Naive thymus-derived CD8-positive, alpha-beta T cell (primary cell): ENCODE results near the gene RANBP1. TPM values are rescaled to one million over a fixed set of nuclear protein-coding genes. Genes with fewer than 3 reads are reported as not detected.

Experiments used
- ATAC-seq, 2 donors: fragments of 150-1000 bp; cut with Tn5 transposase in 1 of 2; sonication (Bioruptor Pico), chemical (Tn5 transposase) in 1 of 2; 1 replicate in 1 of 2; 2 replicates in 1 of 2; pipeline ENCODE4 v1.10.0; 2021; ENCODE audit warnings: mild to moderate bottlenecking in 2 of 2, moderate library complexity in 2 of 2
- POLR2A ChIA-PET: fragments of 350-600 bp; sonication (Branson Sonifier 250); formaldehyde crosslinking; loops from one replicate; lab custom pipeline; 2021; ENCODE audit warnings: antibody characterized with exemption; lab: Charles Lee
- DNase-seq, 10 donors: peaks; one replicate each; pipeline versions ENCODE4 v3.0.0 to v3.0.0-alpha.2; 2020 to 2022
- H3K27ac Mint-ChIP-seq, 10 donors: one replicate each; pipeline ENCODE4 v1.8.0; 2020 to 2022; ENCODE audit warnings: mild to moderate bottlenecking in 10 of 10, mixed read lengths in 10 of 10, moderate library complexity in 4 of 10, inconsistent platforms in 1 of 10
- H3K27me3 Mint-ChIP-seq, 5 donors: one replicate each; pipeline ENCODE4 v1.8.0; 2021 to 2022; ENCODE audit warnings: mixed read lengths in 5 of 5
- H3K36me3 Mint-ChIP-seq, 3 donors: one replicate each; pipeline ENCODE4 v1.8.0; 2020 to 2022; ENCODE audit warnings: mixed read lengths in 3 of 3, mild to moderate bottlenecking in 2 of 3, inconsistent platforms in 1 of 3
- H3K4me1 Mint-ChIP-seq, 4 donors: one replicate each; pipeline ENCODE4 v1.8.0; 2021 to 2022; ENCODE audit warnings: mixed read lengths in 4 of 4
- H3K4me3 Mint-ChIP-seq, 10 donors: one replicate each; pipeline ENCODE4 v1.8.0; 2020 to 2022; ENCODE audit warnings: mild to moderate bottlenecking in 10 of 10, mixed read lengths in 10 of 10, moderate library complexity in 6 of 10, inconsistent platforms in 1 of 10
- H3K9me3 Mint-ChIP-seq, 9 donors: one replicate each; pipeline ENCODE4 v1.8.0; 2020 to 2022; ENCODE audit warnings: mixed read lengths in 9 of 9, mild to moderate bottlenecking in 3 of 9, inconsistent platforms in 1 of 9, moderate library complexity in 1 of 9
- polyA plus RNA-seq, 3 donors: library from polyadenylated mRNA; unstranded; fragments of 300-500 nt; fragmentation: Illumina TruSeq; gene quantifications; one replicate each; pipeline ENCODE4 v1.2.3, GENCODE V29; 2021
- total RNA-seq, 8 experiments: library from RNA in 2 of 8; stranded (reverse) in 2 of 8; gene quantifications; one replicate each; pipeline ENCODE4 v1.2.3 and lab custom pipeline; 2021 to 2026

The RANBP1 gene
- total and polyA plus RNA-seq, 5 experiments from 2014 or later, result 64.0 to 106 (median 72.5) TPM

DNA sequence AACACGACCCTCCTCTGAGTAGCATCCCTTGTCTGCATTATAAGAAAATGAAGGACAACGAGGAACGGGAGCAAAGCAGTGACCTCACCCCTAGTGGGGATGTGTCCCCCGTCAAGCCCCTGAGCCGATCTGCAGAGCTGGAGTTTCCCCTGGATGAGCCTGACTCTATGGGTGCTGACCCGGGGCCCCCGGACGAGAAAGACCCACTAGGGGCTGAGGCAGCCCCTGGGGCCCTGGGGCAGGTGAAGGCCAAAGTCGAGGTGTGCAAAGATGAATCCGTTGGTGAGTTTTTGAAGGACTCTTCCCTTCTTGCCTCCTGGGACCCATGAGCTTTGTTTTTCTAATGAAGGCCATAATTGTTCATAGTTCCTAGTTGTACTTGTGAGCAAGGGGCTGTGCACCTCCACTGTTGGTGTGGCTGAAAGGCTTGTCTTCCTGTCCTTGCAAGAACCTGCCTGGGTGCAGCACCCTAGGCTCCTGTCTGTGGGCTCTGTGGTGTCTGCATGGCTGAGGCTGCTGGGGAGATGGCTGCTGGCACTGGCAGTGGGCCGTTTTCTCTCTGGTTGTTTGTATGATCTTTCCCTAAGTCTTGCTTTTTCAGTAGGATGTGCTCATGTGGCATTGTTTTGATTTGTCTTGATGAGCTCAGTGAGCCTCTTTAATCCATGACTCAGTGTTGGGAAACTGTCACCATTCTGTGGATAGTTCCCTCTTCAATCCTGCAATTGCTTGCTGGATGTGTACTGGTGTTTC lies 25.8 kb upstream of the RANBP1 start:
- H3K27ac Mint-ChIP-seq, result peak overlapping the region; percentile 31 to 95 (median 84)
- H3K4me3 Mint-ChIP-seq, result peak overlapping the region in 6 of 10 donors; percentile 25 to 60 (median 48)
- H3K27me3 Mint-ChIP-seq, result no peaks in the 10 kb centered on the region
- no peak for DNase-seq
- H3K36me3 Mint-ChIP-seq, result peaks cover 10 to 91% (median 27%) of the 10 kb centered on the region in 3 donors
- H3K4me1 Mint-ChIP-seq, result peaks cover 13 to 70% (median 54%) of the 10 kb centered on the region in 4 donors
- POLR2A ChIA-PET, result interaction anchor here (0.6 to 2.3 kb wide), 4 partner anchors 9 to 69 kb away, joined by 3 to 10 read pairs (median 4); partner anchors contain the start of genes RANBP1, TANGO2 and TRMT2A
- no peak for ATAC-seq
- H3K9me3 Mint-ChIP-seq, result no peaks in the 10 kb centered on the region

DNA sequence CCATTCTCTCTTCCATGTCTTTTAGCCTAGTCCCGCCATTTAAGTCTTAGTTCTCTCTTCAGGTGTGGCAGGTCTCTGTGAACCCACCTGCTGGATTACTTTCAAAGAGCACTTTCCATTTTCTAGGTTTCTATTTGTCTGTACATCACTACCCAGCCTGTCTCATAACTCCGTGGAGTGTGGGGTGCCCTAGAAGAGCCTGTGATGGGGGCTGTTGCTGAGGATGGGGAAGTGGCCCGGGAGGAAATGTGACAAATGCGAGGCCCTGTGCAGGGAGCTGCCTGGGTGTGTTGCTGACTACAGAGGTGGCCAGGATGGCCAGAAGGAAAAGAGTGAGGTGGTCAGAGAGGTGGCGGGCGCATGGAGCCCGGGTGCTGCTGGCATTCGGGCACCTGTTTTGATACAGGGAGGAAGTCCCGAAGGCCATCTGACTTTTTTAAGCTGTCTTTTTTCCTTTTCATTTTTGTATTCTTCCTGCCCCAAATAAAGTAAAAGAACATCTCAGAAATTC lies 25.1 kb upstream of the RANBP1 start:
- Mint-ChIP-seq H3K4me3 (peak overlapping the region in 8 of 10 donors; percentile 12 to 80 (median 52)), H3K9me3 (no peaks in the 10 kb centered on the region), H3K36me3 (peaks cover 10 to 92% (median 30%) of the 10 kb centered on the region in 3 donors), H3K27me3 (no peaks in the 10 kb centered on the region), H3K4me1 (peaks cover 11 to 70% (median 51%) of the 10 kb centered on the region in 4 donors), H3K27ac (peak overlapping the region; percentile 31 to 95 (median 84))
- POLR2A ChIA-PET, result interaction anchor here (0.6 to 2.3 kb wide), 4 partner anchors 10 to 70 kb away, joined by 3 to 10 read pairs (median 6); partner anchors contain the start of genes RANBP1, TANGO2 and TRMT2A
- ATAC-seq (peak in 1 of 2 donors; percentile 28), DNase-seq (no peak)

DNA sequence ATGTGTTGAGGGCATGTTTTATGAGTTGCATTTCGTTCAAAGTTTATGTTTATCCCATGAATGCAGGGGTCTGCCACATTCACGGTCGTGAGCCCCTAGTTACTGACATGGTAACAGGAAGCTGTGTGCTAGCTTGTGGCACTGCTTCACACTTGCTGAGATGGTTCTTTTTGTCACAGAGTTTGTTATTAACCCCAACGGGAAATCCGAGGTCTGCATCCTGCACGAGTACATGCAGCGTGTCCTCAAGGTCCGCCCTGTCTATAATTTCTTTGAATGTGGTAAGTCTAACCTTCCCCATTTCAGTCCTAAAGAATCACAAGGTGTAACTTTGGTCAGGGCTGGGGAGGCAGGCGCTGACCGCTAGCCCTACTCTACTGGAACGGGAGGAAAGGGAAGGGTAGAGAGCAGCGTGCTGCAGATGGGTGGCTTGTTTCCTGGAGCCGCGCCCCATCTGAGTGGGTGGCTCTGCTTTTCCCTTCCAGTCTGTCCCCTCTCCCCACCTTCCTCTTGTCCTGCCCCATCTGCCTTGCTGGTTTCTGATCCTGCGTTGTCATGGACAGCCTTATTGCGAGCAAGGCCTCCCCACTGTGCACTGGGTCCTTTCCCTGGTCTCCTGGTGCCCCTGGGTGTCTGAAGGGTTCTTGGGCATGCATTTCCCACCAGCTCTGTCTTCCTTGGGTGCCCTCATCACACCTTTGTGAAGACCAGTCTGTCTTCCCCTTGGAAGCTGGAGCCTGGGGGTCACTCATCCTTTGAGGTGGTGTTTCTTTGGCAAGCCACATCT lies 24.0 kb upstream of the RANBP1 start:
- Mint-ChIP-seq H3K9me3 (no peaks in the 10 kb centered on the region), H3K27me3 (no peaks in the 10 kb centered on the region), H3K36me3 (peaks cover 10 to 92% (median 38%) of the 10 kb centered on the region in 3 donors), H3K27ac (peak overlapping the region in 8 of 10 donors; percentile 81 to 95 (median 86)), H3K4me1 (peaks cover 9 to 59% (median 45%) of the 10 kb centered on the region in 4 donors), H3K4me3 (peak overlapping the region; percentile 16 to 80 (median 56))
- POLR2A ChIA-PET, result interaction anchor here (0.6 to 2.3 kb wide), 7 partner anchors 9 to 910 kb away, joined by 3 to 10 read pairs (median 3); partner anchors contain the start of genes RANBP1, THAP7 and TRMT2A
- DNase-seq (peak in 3 of 10 donors; percentile 20 to 51 (median 28)), ATAC-seq (peak; percentile 73 to 77)

DNA sequence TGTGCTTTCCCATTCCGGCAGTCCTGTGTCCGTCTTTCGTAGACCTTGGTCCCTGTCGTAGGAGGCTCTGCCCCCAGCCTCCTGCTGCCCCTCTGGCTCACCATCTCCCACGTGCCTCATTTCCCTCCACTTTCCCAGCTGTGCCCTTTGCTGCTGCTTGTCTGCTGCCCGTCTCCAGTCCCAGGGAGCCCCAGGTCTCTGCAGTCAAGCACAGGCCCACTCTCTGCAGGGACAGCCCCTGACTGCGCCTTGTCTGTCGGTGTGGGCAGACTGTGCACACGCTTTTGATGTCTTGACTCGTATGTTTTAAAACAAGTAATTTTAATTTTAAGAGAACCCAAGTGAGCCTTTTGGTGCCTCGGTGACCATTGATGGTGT lies 23.4 kb upstream of the RANBP1 start:
- POLR2A ChIA-PET, result interaction anchor here (0.6 to 2.3 kb wide), 6 partner anchors 8 to 910 kb away, joined by 3 to 10 read pairs (median 3); partner anchors contain the start of genes RANBP1, THAP7 and TRMT2A
- H3K27me3 Mint-ChIP-seq, result no peaks in the 10 kb centered on the region
- H3K27ac Mint-ChIP-seq, result peak overlapping the region in 7 of 10 donors; percentile 63 to 95 (median 83)
- DNase-seq (no peak), ATAC-seq (peak in 1 of 2 donors; percentile 25)
- peak overlapping the region in 9 of 10 donors; percentile 19 to 80 (median 57) for H3K4me3 Mint-ChIP-seq
- H3K9me3 Mint-ChIP-seq, result no peaks in the 10 kb centered on the region
- H3K4me1 Mint-ChIP-seq, result peaks cover 5 to 53% (median 42%) of the 10 kb centered on the region in 4 donors
- peaks cover 10 to 92% (median 35%) of the 10 kb centered on the region in 3 donors for H3K36me3 Mint-ChIP-seq

DNA sequence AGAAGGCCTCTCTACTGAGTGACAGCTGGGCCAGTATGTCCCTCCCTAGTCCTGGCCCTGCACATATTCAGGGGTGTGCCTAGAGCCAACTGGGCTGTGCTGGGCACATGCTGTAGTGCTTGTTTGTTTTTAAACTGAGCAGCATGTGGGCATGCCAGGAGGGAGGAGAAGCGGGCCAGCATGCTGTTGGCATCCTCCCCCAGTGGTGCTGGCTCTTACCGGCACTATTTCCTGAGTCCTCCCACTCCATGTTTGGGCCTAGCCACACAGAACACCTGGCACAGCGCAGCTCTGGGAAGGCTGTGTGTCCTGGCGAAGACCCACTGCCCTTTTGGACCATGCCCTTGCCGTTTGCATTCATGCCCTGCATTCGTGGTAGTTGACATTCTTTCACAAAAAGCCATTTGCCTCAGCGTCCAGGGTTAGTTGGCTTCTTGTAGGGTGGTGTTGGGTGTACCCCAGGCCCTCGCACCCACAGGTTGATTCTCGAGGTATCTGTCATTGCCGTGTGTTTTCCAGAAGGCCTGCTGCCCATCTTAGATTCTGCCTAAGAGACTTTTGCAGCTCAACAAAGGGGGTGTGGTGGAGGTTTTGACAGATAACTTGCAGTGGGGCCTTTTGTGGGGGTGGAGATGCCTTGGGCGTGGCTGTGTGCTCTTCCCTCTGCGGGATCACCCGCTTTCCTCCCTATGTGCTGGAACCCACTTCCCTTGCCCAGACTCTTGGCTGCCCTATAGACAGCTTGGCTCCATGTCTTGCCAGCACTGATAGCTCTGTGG lies 22.3 kb upstream of the RANBP1 start:
- Mint-ChIP-seq H3K4me3 (peak overlapping the region in 2 of 10 donors; percentile 55), H3K27me3 (no peaks in the 10 kb centered on the region), H3K4me1 (peaks cover 5 to 54% (median 43%) of the 10 kb centered on the region in 4 donors), H3K9me3 (no peaks in the 10 kb centered on the region), H3K27ac (peak overlapping the region in 5 of 10 donors; percentile 29 to 95 (median 77)), H3K36me3 (peaks cover 10 to 88% (median 35%) of the 10 kb centered on the region in 3 donors)
- DNase-seq (no peak), ATAC-seq (no peak)
- POLR2A ChIA-PET, result interaction anchor here (0.6 kb wide), 1 partner anchor 21 kb away, joined by 6 read pairs; no protein-coding TSS in a partner anchor

DNA sequence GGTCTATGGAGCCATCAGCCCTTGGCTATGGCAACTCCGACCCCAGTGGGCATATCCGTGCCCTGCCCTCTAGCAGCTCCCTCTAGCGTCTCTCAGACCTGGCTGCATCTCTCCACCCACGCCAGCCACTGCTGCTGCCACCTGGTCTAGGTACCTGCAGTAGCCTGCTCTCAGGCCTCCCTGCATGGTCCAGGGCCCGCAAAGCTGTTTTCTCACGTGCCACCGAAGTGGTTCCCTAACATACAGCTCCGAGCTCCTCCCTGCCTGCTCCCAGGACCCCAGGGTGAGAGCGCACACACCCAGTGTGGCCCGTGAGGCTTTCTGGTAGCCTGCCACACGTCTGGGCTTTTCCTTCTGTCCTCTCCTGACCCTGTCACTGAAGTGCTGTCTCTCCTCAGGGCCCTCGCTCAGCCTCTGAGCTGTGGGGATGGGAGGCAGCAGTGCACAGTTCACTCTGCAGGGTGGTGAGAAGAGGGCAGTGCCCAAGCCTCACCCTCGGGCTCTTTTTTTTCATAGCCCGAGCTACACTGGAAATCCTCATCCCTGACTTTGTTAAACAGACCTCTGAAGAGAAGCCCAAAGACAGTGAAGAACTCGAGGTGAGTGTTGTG lies 21.6 kb upstream of the RANBP1 start:
- no peak for ATAC-seq
- no peak for DNase-seq
- Mint-ChIP-seq H3K36me3 (peaks cover 10 to 84% (median 36%) of the 10 kb centered on the region in 3 donors), H3K27me3 (no peaks in the 10 kb centered on the region), H3K4me1 (peaks cover 5 to 58% (median 45%) of the 10 kb centered on the region in 4 donors), H3K4me3 (peak overlapping the region in 2 of 10 donors; percentile 55), H3K27ac (peak overlapping the region in 5 of 10 donors; percentile 24 to 70 (median 29)), H3K9me3 (no peaks in the 10 kb centered on the region)
- POLR2A ChIA-PET, result interaction anchor here (0.6 kb wide), 1 partner anchor 22 kb away, joined by 6 read pairs; no protein-coding TSS in a partner anchor

DNA sequence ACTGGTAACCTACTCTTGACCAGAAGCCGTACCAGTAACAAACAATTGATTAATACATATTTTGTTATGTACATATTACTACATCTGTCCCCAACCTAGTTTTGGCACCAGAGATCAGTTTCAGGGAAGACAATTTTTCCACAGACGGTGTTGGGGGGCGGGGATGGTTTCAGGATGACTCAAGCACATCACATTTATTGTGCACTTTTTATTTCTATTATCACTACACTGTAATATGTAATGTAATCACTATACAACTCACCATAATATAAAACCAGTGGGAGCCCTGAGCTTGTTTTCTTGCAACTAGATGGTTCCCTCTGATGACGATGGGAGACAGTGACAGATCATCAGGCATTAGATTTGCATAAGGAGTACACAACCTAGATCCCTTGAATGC lies 20.4 kb upstream of the RANBP1 start:
- H3K9me3 Mint-ChIP-seq, result no peaks in the 10 kb centered on the region
- peak overlapping the region in 1 of 10 donors; percentile 61 for H3K27ac Mint-ChIP-seq
- no peak for DNase-seq
- H3K27me3 Mint-ChIP-seq, result no peaks in the 10 kb centered on the region
- ATAC-seq, result no peak
- H3K36me3 Mint-ChIP-seq, result peaks cover 6 to 72% (median 29%) of the 10 kb centered on the region in 3 donors
- POLR2A ChIA-PET, result no interaction called here
- H3K4me3 Mint-ChIP-seq, result no peak overlapping the region
- H3K4me1 Mint-ChIP-seq, result peaks cover 9 to 59% (median 50%) of the 10 kb centered on the region in 4 donors

DNA sequence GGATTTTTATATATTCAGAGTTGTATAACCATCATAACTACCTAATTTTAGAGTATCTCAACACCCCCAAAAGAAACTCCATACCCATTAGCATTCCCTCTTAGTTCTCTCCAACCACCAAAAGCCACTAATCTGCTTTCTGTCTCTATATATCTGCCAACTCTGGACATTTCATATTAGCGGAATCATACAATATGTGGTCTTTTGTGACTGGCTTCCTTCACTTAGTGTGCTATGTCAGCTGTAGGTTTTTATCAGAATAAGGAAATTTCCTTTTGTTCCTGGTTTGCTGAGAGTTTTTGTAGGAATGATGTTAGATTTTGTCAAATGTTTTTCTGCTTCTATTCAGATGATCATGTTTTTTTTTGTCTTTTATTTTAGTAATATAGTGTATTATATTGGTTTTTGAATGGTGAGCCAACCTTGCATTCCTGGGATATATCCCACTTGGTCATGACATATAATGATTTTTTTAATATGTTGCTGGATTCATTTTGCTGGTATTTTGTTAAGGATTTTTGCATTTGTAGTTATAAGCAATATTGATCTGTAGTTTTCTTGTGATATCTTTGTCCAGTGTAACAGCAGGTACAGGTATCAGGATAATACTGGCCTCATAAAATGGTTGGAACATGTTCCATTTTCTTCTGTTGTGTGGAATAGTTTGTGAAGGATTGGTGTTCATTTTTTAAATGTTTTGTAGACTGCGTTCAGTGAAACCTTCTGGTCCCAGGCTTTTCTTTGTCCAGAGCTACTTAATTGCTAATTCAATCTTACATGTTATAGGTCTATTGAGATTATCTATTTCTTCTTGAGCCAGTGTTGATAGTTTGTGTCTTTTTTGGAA lies 19.1 kb upstream of the RANBP1 start:
- Mint-ChIP-seq H3K4me1 (peaks cover 14 to 59% (median 50%) of the 10 kb centered on the region in 4 donors), H3K36me3 (peaks cover 0 to 60% (median 23%) of the 10 kb centered on the region in 3 donors), H3K9me3 (no peaks in the 10 kb centered on the region), H3K4me3 (no peak overlapping the region), H3K27ac (peak overlapping the region in 3 of 10 donors; percentile 61 to 81 (median 77)), H3K27me3 (no peaks in the 10 kb centered on the region)
- DNase-seq, result no peak
- ATAC-seq, result no peak
- POLR2A ChIA-PET, result no interaction called here

DNA sequence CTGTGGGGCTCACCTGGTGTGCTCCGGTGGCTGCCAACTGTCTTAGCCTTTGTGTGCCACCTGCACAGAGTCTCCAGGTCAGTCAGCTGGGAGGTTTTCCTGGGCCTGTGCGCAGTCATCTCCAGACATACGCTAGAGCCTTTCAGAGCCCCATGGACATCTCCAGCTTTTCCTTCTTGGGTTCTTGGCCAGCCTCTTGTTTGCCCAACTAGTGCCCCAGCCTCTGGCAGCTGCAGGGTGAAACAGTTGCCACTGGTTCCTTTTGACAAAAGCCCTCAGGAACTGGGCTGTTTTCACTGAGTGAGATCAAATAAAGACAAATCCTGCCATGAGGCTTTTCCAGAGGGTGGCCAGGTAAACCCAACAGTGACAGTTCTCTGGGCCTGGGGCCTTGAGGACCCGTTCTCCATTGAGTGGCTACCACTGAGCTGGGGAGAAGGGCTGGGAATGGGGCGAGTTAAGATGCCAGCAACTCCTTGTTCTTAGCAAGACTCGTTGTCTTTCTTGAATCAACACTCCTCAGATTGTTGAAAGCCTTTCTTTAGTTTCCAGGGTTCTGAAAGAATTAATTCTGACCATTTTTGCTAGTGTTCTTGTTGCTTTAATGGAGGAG lies 16.7 kb upstream of the RANBP1 start:
- peak overlapping the region; percentile 87 to 99 (median 96) for H3K27ac Mint-ChIP-seq
- POLR2A ChIA-PET, result no interaction called here
- ATAC-seq (no peak), DNase-seq (no peak)
- peaks cover 0 to 44% (median 21%) of the 10 kb centered on the region in 3 donors for H3K36me3 Mint-ChIP-seq
- no peaks in the 10 kb centered on the region for H3K9me3 Mint-ChIP-seq
- H3K4me1 Mint-ChIP-seq, result peaks cover 18 to 60% (median 51%) of the 10 kb centered on the region in 4 donors
- H3K4me3 Mint-ChIP-seq, result peak overlapping the region in 9 of 10 donors; percentile 23 to 92 (median 89)
- H3K27me3 Mint-ChIP-seq, result no peaks in the 10 kb centered on the region

DNA sequence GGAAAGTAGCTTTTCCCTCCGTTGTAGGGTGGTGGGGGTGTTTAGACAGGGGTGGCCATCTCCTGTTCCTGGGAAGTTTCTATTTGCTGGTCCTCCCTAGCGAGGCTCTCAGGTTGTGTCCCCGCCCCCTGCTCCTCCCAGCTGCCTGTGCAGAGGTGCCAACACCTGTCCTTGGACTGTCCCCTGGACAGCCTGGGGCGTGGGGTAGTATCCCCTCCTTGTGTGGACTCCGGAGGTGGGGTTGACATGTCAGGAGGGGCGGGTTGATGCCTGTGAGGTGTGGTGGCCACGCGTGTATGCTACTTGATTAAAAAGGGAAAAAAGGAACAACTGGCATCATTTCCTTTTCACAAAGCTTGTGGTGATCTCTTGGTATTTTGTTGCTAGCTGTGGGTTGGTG lies 14.3 kb upstream of the RANBP1 start:
- H3K4me1 Mint-ChIP-seq, result peaks cover 18 to 60% (median 50%) of the 10 kb centered on the region in 4 donors
- H3K27me3 Mint-ChIP-seq, result no peaks in the 10 kb centered on the region
- peak in 1 of 10 donors; percentile 11 for DNase-seq
- H3K36me3 Mint-ChIP-seq, result peaks cover 0 to 34% (median 8%) of the 10 kb centered on the region in 3 donors
- H3K27ac Mint-ChIP-seq, result peak overlapping the region; percentile 87 to 99 (median 94)
- ATAC-seq, result no peak
- POLR2A ChIA-PET, result interaction anchor here (0.7 to 2.8 kb wide), 5 partner anchors 9 to 671 kb away, joined by 3 to 16 read pairs (median 4); partner anchors contain the start of genes RANBP1, TANGO2 and TRMT2A
- no peaks in the 10 kb centered on the region for H3K9me3 Mint-ChIP-seq
- peak overlapping the region in 9 of 10 donors; percentile 8 to 92 (median 89) for H3K4me3 Mint-ChIP-seq
